ENCODE results near the gene SMO. TPM values are rescaled to one million over a fixed set of nuclear protein-coding genes. Genes with fewer than 3 reads are reported as not detected.

The SMO gene
- total RNA-seq, 1 experiment from 2014 or later = 15.7 TPM

DNA sequence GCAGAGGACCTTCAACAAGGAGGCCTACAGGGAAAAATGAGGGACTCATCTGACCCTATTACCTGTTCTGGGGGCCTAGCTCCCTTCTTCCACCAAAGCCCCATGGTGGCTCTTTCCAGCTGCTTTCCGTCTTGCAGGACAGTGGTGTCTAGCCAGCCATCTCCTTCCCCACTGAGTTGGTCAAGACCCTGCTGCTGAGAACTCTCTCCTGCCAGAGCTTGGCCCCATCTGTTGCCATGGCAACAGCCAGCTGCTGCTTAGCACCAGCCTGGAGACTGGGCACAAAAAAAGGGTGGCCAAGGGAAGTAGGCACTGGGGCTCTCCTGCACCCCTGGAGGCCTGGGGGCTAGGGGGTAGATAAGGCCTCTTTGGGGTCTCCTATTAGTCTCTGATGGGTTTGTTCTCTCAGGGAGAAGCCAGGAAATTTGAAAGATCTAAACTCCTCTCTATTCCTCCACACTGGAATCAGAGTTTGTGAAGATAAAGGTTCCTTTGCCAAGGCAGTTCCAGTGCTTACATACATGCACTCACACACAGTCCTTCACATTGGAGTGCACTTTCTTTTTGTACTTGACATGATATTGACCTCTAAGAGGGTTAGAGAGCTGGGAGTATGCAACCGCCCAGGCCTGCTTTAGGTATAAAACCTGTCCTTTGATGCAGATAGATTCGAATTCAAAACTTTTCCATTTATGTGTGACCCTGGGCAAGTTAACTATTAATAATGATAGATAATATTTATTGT is 28.1 kb upstream of the SMO start:
- no peaks in the 10 kb centered on the region for H3K9me2 ChIP-seq (replicated peaks; ENCODE audit: low read length)
- H3K4me2 ChIP-seq (ENCODE audit: low read length) = no peak overlapping the region
- no peaks in the 10 kb centered on the region for H4K20me1 ChIP-seq (ENCODE audit: low read length)
- H3F3A ChIP-seq (ENCODE audit: low read length, unreplicated experiment) = no peaks in the 10 kb centered on the region
- no peak overlapping the region for H3K27ac ChIP-seq (ENCODE audit: low read length)
- no peaks in the 10 kb centered on the region for H3K36me3 ChIP-seq (ENCODE audit: low read depth, low read length)
- CTCF ChIA-PET = no interaction called here
- POLR2A ChIA-PET (ENCODE audit: unreplicated experiment) = no interaction called here
- intact Hi-C loops (cut with micrococcal nuclease) = no loop called here
- H2AFZ ChIP-seq (ENCODE audit: low read length) = no peak overlapping the region
- ATAC-seq (no peak), DNase-seq (no peak)
- TF ChIP-seq EZH2phosphoT487 (IDR thresholded peaks at IDR 0.05; ENCODE audit: borderline replicate concordance, low read length) (no peak), EZH2 (IDR thresholded peaks at IDR 0.05; ENCODE audit: low read length, unreplicated experiment) (no peak)
- TF ChIP-seq, protein P1, sequence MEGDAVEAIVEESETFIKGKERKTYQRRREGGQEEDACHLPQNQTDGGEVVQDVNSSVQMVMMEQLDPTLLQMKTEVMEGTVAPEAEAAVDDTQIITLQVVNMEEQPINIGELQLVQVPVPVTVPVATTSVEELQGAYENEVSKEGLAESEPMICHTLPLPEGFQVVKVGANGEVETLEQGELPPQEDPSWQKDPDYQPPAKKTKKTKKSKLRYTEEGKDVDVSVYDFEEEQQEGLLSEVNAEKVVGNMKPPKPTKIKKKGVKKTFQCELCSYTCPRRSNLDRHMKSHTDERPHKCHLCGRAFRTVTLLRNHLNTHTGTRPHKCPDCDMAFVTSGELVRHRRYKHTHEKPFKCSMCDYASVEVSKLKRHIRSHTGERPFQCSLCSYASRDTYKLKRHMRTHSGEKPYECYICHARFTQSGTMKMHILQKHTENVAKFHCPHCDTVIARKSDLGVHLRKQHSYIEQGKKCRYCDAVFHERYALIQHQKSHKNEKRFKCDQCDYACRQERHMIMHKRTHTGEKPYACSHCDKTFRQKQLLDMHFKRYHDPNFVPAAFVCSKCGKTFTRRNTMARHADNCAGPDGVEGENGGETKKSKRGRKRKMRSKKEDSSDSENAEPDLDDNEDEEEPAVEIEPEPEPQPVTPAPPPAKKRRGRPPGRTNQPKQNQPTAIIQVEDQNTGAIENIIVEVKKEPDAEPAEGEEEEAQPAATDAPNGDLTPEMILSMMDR (conservative IDR thresholded peaks at IDR 0.05; ENCODE audit: low read depth, low read length) = no peak
- H3K79me2 ChIP-seq (ENCODE audit: low read length) = no peaks in the 10 kb centered on the region
- H3K9ac ChIP-seq (ENCODE audit: low read length) = no peak overlapping the region
- H3K27me3 ChIP-seq (ENCODE audit: low read length) = no peaks in the 10 kb centered on the region
- no peaks in the 10 kb centered on the region for H3K4me1 ChIP-seq (ENCODE audit: insufficient read depth, low read length)
- no peak overlapping the region for H3K4me3 ChIP-seq (ENCODE audit: low read length)
- no peaks in the 10 kb centered on the region for H3K9me3 ChIP-seq (ENCODE audit: low read length)
- BruUV-seq (replicated peaks) = no TSS peak

DNA sequence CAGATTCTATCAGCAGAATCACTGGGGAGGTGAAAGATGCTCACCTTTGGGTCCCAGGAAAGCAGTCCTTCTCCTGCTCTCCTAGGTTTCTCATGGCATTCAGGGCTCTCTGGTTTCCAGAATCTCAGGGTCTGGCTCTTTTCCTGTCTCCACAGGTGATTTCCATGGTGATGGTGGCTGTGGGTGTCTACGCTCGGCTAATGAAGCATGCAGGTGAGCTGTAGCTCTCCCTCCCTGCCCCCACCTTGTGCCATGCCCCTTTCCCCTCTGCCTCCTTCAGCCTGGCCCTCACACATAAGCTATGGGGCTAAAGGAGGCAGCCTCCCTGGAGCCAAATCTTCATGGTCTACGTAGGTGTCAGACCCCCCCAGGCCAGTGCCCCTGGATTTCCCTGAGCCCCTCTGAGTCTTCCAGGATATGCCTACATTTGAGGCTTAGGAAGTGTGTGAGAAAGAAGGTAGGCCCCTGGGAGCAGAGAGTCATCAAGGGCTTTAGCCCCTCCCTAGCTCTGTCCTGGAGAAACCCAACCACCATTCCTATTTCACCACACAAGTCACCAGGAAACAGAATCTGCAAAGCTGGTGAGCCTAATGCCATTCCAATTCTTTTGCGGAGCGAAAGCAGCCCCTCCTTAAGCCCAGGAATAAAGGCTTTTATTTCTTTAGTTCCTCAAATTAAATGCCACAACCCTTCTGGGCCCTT is 26.8 kb upstream of the SMO start:
- no TSS peak for BruUV-seq (replicated peaks)

More for the DNA sequence above, 26.8 kb upstream of the SMO start:
- no peaks in the 10 kb centered on the region for H3K79me2 ChIP-seq (ENCODE audit: low read length)
- no peaks in the 10 kb centered on the region for H4K20me1 ChIP-seq (ENCODE audit: low read length)
- intact Hi-C loops (cut with micrococcal nuclease) = no loop called here
- H3K36me3 ChIP-seq (ENCODE audit: low read depth, low read length) = no peaks in the 10 kb centered on the region
- H2AFZ ChIP-seq (ENCODE audit: low read length) = no peak overlapping the region
- H3K9me3 ChIP-seq (ENCODE audit: low read length) = no peaks in the 10 kb centered on the region
- H3K27me3 ChIP-seq (ENCODE audit: low read length) = no peaks in the 10 kb centered on the region
- H3K4me1 ChIP-seq (ENCODE audit: insufficient read depth, low read length) = no peaks in the 10 kb centered on the region
- H3K4me2 ChIP-seq (ENCODE audit: low read length) = no peak overlapping the region
- no peak for TF ChIP-seq EZH2 (IDR thresholded peaks at IDR 0.05; ENCODE audit: low read length, unreplicated experiment)
- no peak for TF ChIP-seq EZH2phosphoT487 (IDR thresholded peaks at IDR 0.05; ENCODE audit: borderline replicate concordance, low read length)
- TF ChIP-seq, protein P1 (conservative IDR thresholded peaks at IDR 0.05; ENCODE audit: low read depth, low read length) = no peak
- H3K9me2 ChIP-seq (replicated peaks; ENCODE audit: low read length) = no peaks in the 10 kb centered on the region
- ATAC-seq (no peak), DNase-seq (no peak)
- H3K27ac ChIP-seq (ENCODE audit: low read length) = no peak overlapping the region
- ChIA-PET POLR2A (ENCODE audit: unreplicated experiment) (no interaction called here), CTCF (no interaction called here)
- no peaks in the 10 kb centered on the region for H3F3A ChIP-seq (ENCODE audit: low read length, unreplicated experiment)
- H3K4me3 ChIP-seq (ENCODE audit: low read length) = no peak overlapping the region
- no peak overlapping the region for H3K9ac ChIP-seq (ENCODE audit: low read length)
